Subcutaneous abdominal adipose tissue (tissue), 5 donors: ENCODE data around the gene EYS.
"Not testable (repeated sequence)": the region's sequence is repeated elsewhere in the genome, so short reads cannot be mapped to it uniquely, and the experiment has no call there.

ENCODE experiments used
- H3K27ac ChIP-seq: one replicate; pipeline ENCODE4 v1.7.0; 2013; ENCODE audit warnings: low read depth, mild to moderate bottlenecking, inconsistent platforms, low read length, moderate library complexity
- H3K27me3 ChIP-seq, 5 donors: one replicate each; pipeline ENCODE4 v1.7.0; 2013; ENCODE audit warnings: low read length in 5 of 5, inconsistent platforms in 1 of 5; ENCODE audit not compliant: control insufficient read depth in 5 of 5, insufficient read depth in 4 of 5
- H3K36me3 ChIP-seq, 5 donors: one replicate each; pipeline ENCODE4 v1.7.0; 2013; ENCODE audit warnings: low read length in 5 of 5; ENCODE audit not compliant: control insufficient read depth in 5 of 5, insufficient read depth in 5 of 5
- H3K4me1 ChIP-seq, 5 donors: one replicate each; pipeline ENCODE4 v1.7.0; 2013; ENCODE audit warnings: low read length in 5 of 5, mild to moderate bottlenecking in 3 of 5, moderate library complexity in 1 of 5; ENCODE audit not compliant: control insufficient read depth in 5 of 5, insufficient read depth in 5 of 5
- H3K4me3 ChIP-seq, 5 donors: one replicate each; pipeline ENCODE4 v1.7.0; 2013; ENCODE audit warnings: low read length in 5 of 5, low read depth in 1 of 5
- H3K9ac ChIP-seq, 5 donors: one replicate each; pipeline ENCODE4 v1.7.0; 2013; ENCODE audit warnings: low read length in 5 of 5, mild to moderate bottlenecking in 4 of 5, moderate library complexity in 3 of 5
- H3K9me3 ChIP-seq, 5 donors: one replicate each; pipeline ENCODE4 v1.7.0; 2013; ENCODE audit warnings: low read length in 5 of 5; ENCODE audit not compliant: control insufficient read depth in 5 of 5
- donor health status: healthy.
- donor health status: healthy.
- donor health status: healthy.
- donor health status: healthy.
- donor health status: healthy.

EYS gene

DNA sequence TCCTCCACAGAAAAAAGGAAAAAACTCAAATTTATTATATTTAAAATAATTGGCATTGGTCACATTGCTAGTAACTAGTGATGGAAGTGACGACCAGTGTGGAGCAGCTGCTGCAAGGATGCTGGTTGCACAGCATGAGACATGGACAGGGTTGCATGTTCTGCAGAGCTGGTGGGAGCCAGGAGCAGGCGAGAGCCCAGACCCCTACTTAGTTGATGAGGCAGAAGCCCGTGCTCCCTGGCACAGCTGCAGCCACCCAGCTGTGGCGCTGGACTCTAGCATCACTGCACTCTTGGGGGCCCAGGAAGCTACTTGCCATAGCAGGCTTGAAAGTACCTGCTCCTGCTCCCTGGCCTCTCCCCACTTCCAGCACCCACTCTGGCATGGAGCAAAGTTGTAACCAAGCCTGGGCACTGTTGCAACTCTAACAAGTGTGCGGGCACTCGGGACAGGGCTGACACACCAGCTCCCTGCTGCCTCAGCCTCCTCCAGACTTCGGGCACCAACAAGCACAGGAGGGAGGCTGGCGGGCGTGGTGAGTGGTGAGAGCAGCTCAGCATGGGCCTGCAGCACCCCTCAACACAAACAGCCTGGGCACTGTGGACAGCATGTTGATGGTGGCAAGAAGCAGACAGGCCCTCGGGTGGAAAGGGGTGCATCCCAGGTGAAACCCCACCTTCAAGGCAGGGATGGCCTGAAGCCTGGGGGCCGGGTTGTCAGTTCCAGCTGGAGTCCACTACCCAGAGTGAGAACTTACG is 69.6 kb downstream of the EYS start:
- H3K9ac ChIP-seq: no peak overlapping the region
- no peaks in the 10 kb centered on the region for H3K9me3 ChIP-seq

GRCh38 chr6:65633501-65633900 is 73.5 kb downstream of the EYS start:
- Histone ChIP-seq H3K27ac (no peak overlapping the region), H3K9me3 (no peaks in the 10 kb centered on the region), H3K36me3 (no peaks in the 10 kb centered on the region), H3K4me1 (peaks cover 0 to 8% (median under 1%) of the 10 kb centered on the region in 5 donors), H3K9ac (no peak overlapping the region), H3K4me3 (no peak overlapping the region), H3K27me3 (no peaks in the 10 kb centered on the region)

More for the DNA sequence above, 69.6 kb downstream of the EYS start:
- H3K36me3 ChIP-seq: no peaks in the 10 kb centered on the region
- no peaks in the 10 kb centered on the region for H3K27me3 ChIP-seq
- H3K27ac ChIP-seq: no peak overlapping the region
- H3K4me3 ChIP-seq: no peak overlapping the region
- peaks cover 0 to 12% (median 5%) of the 10 kb centered on the region in 5 donors for H3K4me1 ChIP-seq

DNA sequence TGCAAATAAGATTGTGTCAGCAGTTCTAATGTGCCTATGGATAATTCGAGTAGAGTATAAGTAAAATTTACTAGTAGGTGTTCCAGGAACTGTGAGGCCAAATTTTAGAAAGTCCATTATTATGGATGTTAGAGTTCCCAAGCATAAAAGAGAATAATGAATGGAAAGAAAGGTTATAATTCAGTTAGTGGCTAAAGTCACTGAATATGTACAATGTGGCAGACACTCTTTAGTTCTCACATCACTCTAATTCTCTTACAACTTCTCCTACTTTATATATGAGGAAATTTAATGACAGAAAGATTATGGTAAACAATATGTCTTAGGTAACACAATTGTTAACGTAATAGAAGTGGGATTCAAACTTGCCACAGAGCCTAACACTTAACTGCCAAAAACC is 75.3 kb downstream of the EYS start:
- no peaks in the 10 kb centered on the region for H3K36me3 ChIP-seq
- no peak overlapping the region for H3K9ac ChIP-seq
- H3K27ac ChIP-seq: no peak overlapping the region
- peaks cover 0 to 6% (median 0%) of the 10 kb centered on the region in 5 donors for H3K4me1 ChIP-seq
- no peaks in the 10 kb centered on the region for H3K9me3 ChIP-seq
- H3K4me3 ChIP-seq: no peak overlapping the region
- no peaks in the 10 kb centered on the region for H3K27me3 ChIP-seq

- not testable (repeated sequence) for H3K9me3 ChIP-seq, H3K4me1 ChIP-seq, H3K9ac ChIP-seq, H3K4me3 ChIP-seq, H3K27ac ChIP-seq, H3K27me3 ChIP-seq, H3K36me3 ChIP-seq
Observed at GRCh38 chr6:65627434-65627999, 79.5 kb downstream of the EYS start.

GRCh38 chr6:65627015-65627414 is 80.0 kb downstream of the EYS start:
- no peak overlapping the region for H3K27ac ChIP-seq
- no peaks in the 10 kb centered on the region for H3K9me3 ChIP-seq
- H3K4me3 ChIP-seq: no peak overlapping the region
- no peaks in the 10 kb centered on the region for H3K36me3 ChIP-seq
- H3K4me1 ChIP-seq: no peaks in the 10 kb centered on the region
- no peaks in the 10 kb centered on the region for H3K27me3 ChIP-seq
- no peak overlapping the region for H3K9ac ChIP-seq

DNA sequence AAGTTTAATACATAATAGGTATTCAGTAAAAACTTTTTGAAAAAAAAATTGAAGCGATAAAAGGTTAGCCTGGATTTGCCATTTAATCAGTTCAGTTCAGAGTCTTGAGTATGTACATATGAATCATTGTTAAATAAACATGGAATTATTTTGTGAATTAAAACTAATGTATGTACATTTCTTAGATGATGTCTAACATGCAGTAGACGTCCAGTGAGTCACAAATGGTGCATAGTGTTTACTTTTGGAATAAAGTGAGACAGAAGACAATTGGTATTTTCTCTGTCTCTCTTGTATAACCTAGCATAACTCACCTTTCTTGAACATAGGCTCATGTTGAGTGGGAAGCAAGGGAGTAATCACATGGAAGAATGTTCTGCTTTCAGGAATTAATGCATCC is 83.5 kb downstream of the EYS start:
- no peak overlapping the region for H3K9ac ChIP-seq
- no peaks in the 10 kb centered on the region for H3K4me1 ChIP-seq
- H3K27me3 ChIP-seq: no peaks in the 10 kb centered on the region
- H3K9me3 ChIP-seq: no peaks in the 10 kb centered on the region
- no peak overlapping the region for H3K4me3 ChIP-seq
- no peaks in the 10 kb centered on the region for H3K36me3 ChIP-seq
- H3K27ac ChIP-seq: no peak overlapping the region

DNA sequence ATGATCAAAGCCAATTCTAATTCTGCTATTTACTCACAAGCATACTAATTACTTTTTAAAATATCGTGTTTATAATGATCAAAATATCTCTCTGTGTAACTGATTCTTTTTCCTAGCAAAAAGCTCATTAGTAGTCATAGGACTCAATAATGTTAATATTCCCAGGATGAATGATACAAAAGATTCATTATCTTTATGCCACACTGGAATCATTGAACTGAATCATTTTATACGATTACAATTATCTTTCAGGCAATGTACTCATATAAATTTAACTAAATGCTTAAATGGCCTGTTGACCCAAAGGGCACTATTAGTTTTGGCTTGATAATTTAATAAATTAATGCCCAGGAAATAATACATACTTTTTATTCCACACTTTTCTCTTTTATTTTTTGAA is 96.3 kb downstream of the EYS start:
- no peak overlapping the region for H3K27ac ChIP-seq
- no peaks in the 10 kb centered on the region for H3K9me3 ChIP-seq
- no peak overlapping the region for H3K4me3 ChIP-seq
- no peaks in the 10 kb centered on the region for H3K36me3 ChIP-seq
- no peaks in the 10 kb centered on the region for H3K4me1 ChIP-seq
- no peaks in the 10 kb centered on the region for H3K27me3 ChIP-seq
- H3K9ac ChIP-seq: no peak overlapping the region

GRCh38 chr6:65595540-65595939 is 111.5 kb downstream of the EYS start:
- H3K4me1 ChIP-seq: no peaks in the 10 kb centered on the region
- no peaks in the 10 kb centered on the region for H3K27me3 ChIP-seq
- H3K27ac ChIP-seq: no peak overlapping the region
- no peak overlapping the region for H3K9ac ChIP-seq
- no peaks in the 10 kb centered on the region for H3K36me3 ChIP-seq
- H3K9me3 ChIP-seq: no peaks in the 10 kb centered on the region
- no peak overlapping the region for H3K4me3 ChIP-seq

GRCh38 chr6:65570340-65570739 is 136.7 kb downstream of the EYS start:
- Histone ChIP-seq H3K9me3 (no peaks in the 10 kb centered on the region), H3K9ac (no peak overlapping the region), H3K27ac (no peak overlapping the region), H3K27me3 (no peaks in the 10 kb centered on the region), H3K4me1 (no peaks in the 10 kb centered on the region), H3K4me3 (no peak overlapping the region), H3K36me3 (no peaks in the 10 kb centered on the region)

DNA sequence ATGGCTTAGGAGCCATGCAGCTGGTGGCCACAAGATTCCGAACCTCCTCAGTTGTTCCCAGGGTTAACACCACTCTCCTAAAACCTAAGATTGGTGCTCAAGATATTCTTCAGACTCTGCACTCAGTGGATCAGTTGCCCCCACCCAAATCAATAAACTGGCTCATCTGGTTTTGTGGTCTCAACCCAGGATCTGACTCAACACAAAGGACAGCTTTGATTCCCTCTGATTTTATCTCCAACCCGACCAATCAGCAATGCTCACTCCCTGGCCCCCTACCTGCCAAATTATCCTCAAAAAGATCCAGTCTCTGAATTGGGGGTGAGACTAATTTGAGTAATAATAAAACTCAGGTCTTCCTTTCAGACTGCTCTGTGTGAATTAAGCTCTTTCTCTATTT is 137.5 kb downstream of the EYS start:
- no peak overlapping the region for H3K27ac ChIP-seq
- no peaks in the 10 kb centered on the region for H3K9me3 ChIP-seq
- no peaks in the 10 kb centered on the region for H3K27me3 ChIP-seq
- no peaks in the 10 kb centered on the region for H3K4me1 ChIP-seq
- no peak overlapping the region for H3K9ac ChIP-seq
- H3K4me3 ChIP-seq: no peak overlapping the region
- H3K36me3 ChIP-seq: no peaks in the 10 kb centered on the region
